Measurements from ENCODE around the gene ZNF831.

- TF ChIP-seq, protein P1, sequence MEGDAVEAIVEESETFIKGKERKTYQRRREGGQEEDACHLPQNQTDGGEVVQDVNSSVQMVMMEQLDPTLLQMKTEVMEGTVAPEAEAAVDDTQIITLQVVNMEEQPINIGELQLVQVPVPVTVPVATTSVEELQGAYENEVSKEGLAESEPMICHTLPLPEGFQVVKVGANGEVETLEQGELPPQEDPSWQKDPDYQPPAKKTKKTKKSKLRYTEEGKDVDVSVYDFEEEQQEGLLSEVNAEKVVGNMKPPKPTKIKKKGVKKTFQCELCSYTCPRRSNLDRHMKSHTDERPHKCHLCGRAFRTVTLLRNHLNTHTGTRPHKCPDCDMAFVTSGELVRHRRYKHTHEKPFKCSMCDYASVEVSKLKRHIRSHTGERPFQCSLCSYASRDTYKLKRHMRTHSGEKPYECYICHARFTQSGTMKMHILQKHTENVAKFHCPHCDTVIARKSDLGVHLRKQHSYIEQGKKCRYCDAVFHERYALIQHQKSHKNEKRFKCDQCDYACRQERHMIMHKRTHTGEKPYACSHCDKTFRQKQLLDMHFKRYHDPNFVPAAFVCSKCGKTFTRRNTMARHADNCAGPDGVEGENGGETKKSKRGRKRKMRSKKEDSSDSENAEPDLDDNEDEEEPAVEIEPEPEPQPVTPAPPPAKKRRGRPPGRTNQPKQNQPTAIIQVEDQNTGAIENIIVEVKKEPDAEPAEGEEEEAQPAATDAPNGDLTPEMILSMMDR (conservative IDR thresholded peaks at IDR 0.05), result no peak
- TF ChIP-seq ZFX (IDR thresholded peaks at IDR 0.05), result no peak
Observed at GRCh38 chr20:59268870-59269269, 105.2 kb downstream of the ZNF831 start.
